HCT116 (cell line): ENCODE measurements around the gene PEX11B.

Experiments used
- ATF3 ChIP-seq: IDR thresholded peaks from 2 replicates; pipeline ENCODE4 v1.6.1; 2012
- CTCF ChIP-seq, 3 experiments: fragments of 200-600 bp in 1 of 3; sonication (generic) in 1 of 3; IDR thresholded peaks in 2 of 3; conservative IDR thresholded peaks in 1 of 3; 2 replicates each; pipeline ENCODE4 v1.5.1; 2012 to 2017; ENCODE audit warnings: low read depth in 2 of 3, low read length in 2 of 3, antibody characterized with exemption in 1 of 3, borderline replicate concordance in 1 of 3, control low read depth in 1 of 3, mild to moderate bottlenecking in 1 of 3, mixed read lengths in 1 of 3, mixed run types in 1 of 3, moderate library complexity in 1 of 3; ENCODE audit not compliant: insufficient read depth in 1 of 3
- EZH2phosphoT487 ChIP-seq: fragments of 200-600 bp; IDR thresholded peaks from 2 replicates; pipeline ENCODE4 v1.6.1; 2018; ENCODE audit warnings: antibody characterized with exemption, borderline replicate concordance
- MAX ChIP-seq: IDR thresholded peaks from 2 replicates; pipeline ENCODE4 v1.6.1; 2012
- POLR2A ChIP-seq: IDR thresholded peaks from 2 replicates; pipeline ENCODE4 v1.7.0; 2011; ENCODE audit warnings: borderline replicate concordance; ENCODE audit not compliant: insufficient read depth, insufficient read length; ENCODE audit errors: extremely low read depth
- POLR2AphosphoS5 ChIP-seq: IDR thresholded peaks from 2 replicates; pipeline ENCODE4 v1.6.1; 2011; ENCODE audit warnings: mild to moderate bottlenecking, low read depth, low read length, moderate library complexity
- RAD21 ChIP-seq: IDR thresholded peaks from 2 replicates; pipeline ENCODE4 v1.6.1; 2012; ENCODE audit warnings: low read depth, mild to moderate bottlenecking
- REST ChIP-seq: IDR thresholded peaks from 2 replicates; pipeline ENCODE4 v1.6.1; 2012; ENCODE audit warnings: low read depth
- YY1 ChIP-seq: IDR thresholded peaks from 2 replicates; pipeline ENCODE4 v1.6.1; 2011; ENCODE audit warnings: low read length, low read depth, moderate library complexity, mild to moderate bottlenecking; ENCODE audit not compliant: insufficient replicate concordance; ENCODE audit errors: extremely low read depth
- ZNF274 ChIP-seq: fragments of 200-500 bp; sonication (Bioruptor generic); IDR thresholded peaks from 2 replicates; pipeline ENCODE4 v1.6.1; 2014; ENCODE audit warnings: mild to moderate bottlenecking, low read depth, low read length, inconsistent platforms

GRCh38 chr1:145886816-145887215 is 31.7 kb downstream of the PEX11B start:
- TF ChIP-seq CTCF (IDR thresholded peaks at IDR 0.05 in 2 of 3, conservative IDR thresholded peaks at IDR 0.05 in 1 of 3; ENCODE audit: borderline replicate concordance in 1 of 3, insufficient read depth in 1 of 3, low read depth in 2 of 3, low read length in 2 of 3) (no peak), POLR2AphosphoS5 (no peak), ATF3 (no peak), YY1 (no peak), REST (no peak), POLR2A (no peak), RAD21 (no peak), ZNF274 (no peak), EZH2phosphoT487 (no peak), MAX (no peak)
